ENCODE data around the gene STXBP2. TPM values are rescaled to one million over a fixed set of nuclear protein-coding genes. Genes with fewer than 3 reads are reported as not detected.
"Not testable (repeated sequence)": the region's sequence is repeated elsewhere in the genome, so short reads cannot be mapped to it uniquely, and the experiment has no call there.

The STXBP2 gene
- total and polyA plus RNA-seq, 5 donors from 2014 or later = 57.5 to 253 (median 95.7) TPM

- no peak overlapping the region for H3K27ac Mint-ChIP-seq
- no peaks in the 10 kb centered on the region for H3K9me3 Mint-ChIP-seq
- ATAC-seq (ENCODE audit: low read depth in 2 of 2) = no peak
- DNase-seq = no peak
- no peaks in the 10 kb centered on the region for H3K9me3 ChIP-seq (ENCODE audit: control insufficient read depth in 2 of 2, low read length in 2 of 2)
- H3K4me1 ChIP-seq (ENCODE audit: control insufficient read depth, insufficient read depth, low read length, poor library complexity, severe bottlenecking) = peaks cover 31% of the 10 kb centered on the region
- no peaks in the 10 kb centered on the region for H3K27me3 ChIP-seq (ENCODE audit: control insufficient read depth, insufficient read depth, low read length)
- H3K27me3 Mint-ChIP-seq = no peaks in the 10 kb centered on the region
- H3K36me3 ChIP-seq (ENCODE audit: control insufficient read depth, insufficient read depth, low read length) = peaks cover 15% of the 10 kb centered on the region
- H3K4me3 Mint-ChIP-seq = no peak overlapping the region
- H3K4me1 Mint-ChIP-seq = peaks cover 0 to 44% (median 14%) of the 10 kb centered on the region in 4 donors
- H3K27ac ChIP-seq (ENCODE audit: insufficient read depth, low read length, poor library complexity, severe bottlenecking) = no peak overlapping the region
- peaks cover 14% of the 10 kb centered on the region for H3K36me3 Mint-ChIP-seq
- H3K4me3 ChIP-seq (ENCODE audit: low read depth, low read length) = no peak overlapping the region
These were observed 3.9 kb downstream of the STXBP2 start for GRCh38 chr19:7640803-7641202.

GRCh38 chr19:7641290-7642276, 4.7 kb downstream of the STXBP2 start:
- H3K4me3 Mint-ChIP-seq = peak overlapping the region in 1 of 4 donors; percentile 47
- DNase-seq = no peak
- peaks cover 16% of the 10 kb centered on the region for H3K36me3 ChIP-seq (ENCODE audit: control insufficient read depth, insufficient read depth, low read length)

GRCh38 chr19:7642295-7643030, 5.6 kb downstream of the STXBP2 start:
- Mint-ChIP-seq H3K36me3 (peaks cover 16% of the 10 kb centered on the region), H3K27me3 (no peaks in the 10 kb centered on the region), H3K27ac (no peak overlapping the region), H3K9me3 (no peaks in the 10 kb centered on the region), H3K4me1 (peaks cover 0 to 29% (median 11%) of the 10 kb centered on the region in 4 donors), H3K4me3 (no peak overlapping the region)
- H3K4me3 ChIP-seq (ENCODE audit: low read depth, low read length) = no peak overlapping the region
- H3K36me3 ChIP-seq (ENCODE audit: control insufficient read depth, insufficient read depth, low read length) = peaks cover 16% of the 10 kb centered on the region
- no peak overlapping the region for H3K27ac ChIP-seq (ENCODE audit: insufficient read depth, low read length, poor library complexity, severe bottlenecking)
- peaks cover 18% of the 10 kb centered on the region for H3K4me1 ChIP-seq (ENCODE audit: control insufficient read depth, insufficient read depth, low read length, poor library complexity, severe bottlenecking)
- H3K9me3 ChIP-seq (ENCODE audit: control insufficient read depth in 2 of 2, low read length in 2 of 2) = no peaks in the 10 kb centered on the region
- DNase-seq (no peak), ATAC-seq (ENCODE audit: low read depth in 2 of 2) (no peak)
- H3K27me3 ChIP-seq (ENCODE audit: control insufficient read depth, insufficient read depth, low read length) = no peaks in the 10 kb centered on the region

More at GRCh38 chr19:7641290-7642276, 4.7 kb downstream of the STXBP2 start:
- Histone ChIP-seq H3K4me1 (ENCODE audit: control insufficient read depth, insufficient read depth, low read length, poor library complexity, severe bottlenecking) (peaks cover 24% of the 10 kb centered on the region), H3K27me3 (ENCODE audit: control insufficient read depth, insufficient read depth, low read length) (no peaks in the 10 kb centered on the region), H3K4me3 (ENCODE audit: low read depth, low read length) (no peak overlapping the region), H3K9me3 (ENCODE audit: control insufficient read depth in 2 of 2, low read length in 2 of 2) (no peaks in the 10 kb centered on the region), H3K27ac (ENCODE audit: insufficient read depth, low read length, poor library complexity, severe bottlenecking) (no peak overlapping the region)
- Mint-ChIP-seq H3K27ac (no peak overlapping the region), H3K9me3 (no peaks in the 10 kb centered on the region), H3K27me3 (no peaks in the 10 kb centered on the region), H3K4me1 (peaks cover 0 to 36% (median 13%) of the 10 kb centered on the region in 4 donors), H3K36me3 (peaks cover 16% of the 10 kb centered on the region)
- no peak for ATAC-seq (ENCODE audit: low read depth in 2 of 2)

DNA sequence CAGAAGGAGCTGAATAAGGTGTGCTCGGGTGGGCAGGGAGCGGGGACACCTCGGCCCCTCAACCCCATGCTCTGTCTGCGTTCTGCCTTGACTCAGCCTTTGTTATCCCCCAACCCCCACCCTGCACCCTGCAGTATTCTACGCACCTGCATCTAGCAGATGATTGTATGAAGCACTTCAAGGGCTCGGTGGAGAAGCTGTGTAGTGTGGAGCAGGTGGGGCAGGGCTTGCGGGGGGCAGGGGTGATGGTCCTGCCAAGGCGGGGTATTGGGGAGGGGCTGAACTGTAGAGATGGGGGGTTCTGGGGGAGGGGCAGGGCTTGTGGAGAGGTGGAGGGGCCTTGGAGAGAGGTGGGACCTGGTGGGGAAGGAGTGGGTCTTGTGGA, 6.1 kb downstream of the STXBP2 start:
- H3K36me3 Mint-ChIP-seq = peaks cover 19% of the 10 kb centered on the region
- no peak overlapping the region for H3K27ac Mint-ChIP-seq
- Histone ChIP-seq H3K4me1 (ENCODE audit: control insufficient read depth, insufficient read depth, low read length, poor library complexity, severe bottlenecking) (peaks cover 12% of the 10 kb centered on the region), H3K9me3 (ENCODE audit: control insufficient read depth in 2 of 2, low read length in 2 of 2) (no peaks in the 10 kb centered on the region), H3K27ac (ENCODE audit: insufficient read depth, low read length, poor library complexity, severe bottlenecking) (no peak overlapping the region), H3K27me3 (ENCODE audit: control insufficient read depth, insufficient read depth, low read length) (no peaks in the 10 kb centered on the region), H3K36me3 (ENCODE audit: control insufficient read depth, insufficient read depth, low read length) (peaks cover 16% of the 10 kb centered on the region), H3K4me3 (ENCODE audit: low read depth, low read length) (no peak overlapping the region)
- no peak overlapping the region for H3K4me3 Mint-ChIP-seq
- DNase-seq (no peak), ATAC-seq (ENCODE audit: low read depth in 2 of 2) (no peak)
- no peaks in the 10 kb centered on the region for H3K27me3 Mint-ChIP-seq
- H3K4me1 Mint-ChIP-seq = peaks cover 0 to 24% (median 11%) of the 10 kb centered on the region in 4 donors
- H3K9me3 Mint-ChIP-seq = no peaks in the 10 kb centered on the region

DNA sequence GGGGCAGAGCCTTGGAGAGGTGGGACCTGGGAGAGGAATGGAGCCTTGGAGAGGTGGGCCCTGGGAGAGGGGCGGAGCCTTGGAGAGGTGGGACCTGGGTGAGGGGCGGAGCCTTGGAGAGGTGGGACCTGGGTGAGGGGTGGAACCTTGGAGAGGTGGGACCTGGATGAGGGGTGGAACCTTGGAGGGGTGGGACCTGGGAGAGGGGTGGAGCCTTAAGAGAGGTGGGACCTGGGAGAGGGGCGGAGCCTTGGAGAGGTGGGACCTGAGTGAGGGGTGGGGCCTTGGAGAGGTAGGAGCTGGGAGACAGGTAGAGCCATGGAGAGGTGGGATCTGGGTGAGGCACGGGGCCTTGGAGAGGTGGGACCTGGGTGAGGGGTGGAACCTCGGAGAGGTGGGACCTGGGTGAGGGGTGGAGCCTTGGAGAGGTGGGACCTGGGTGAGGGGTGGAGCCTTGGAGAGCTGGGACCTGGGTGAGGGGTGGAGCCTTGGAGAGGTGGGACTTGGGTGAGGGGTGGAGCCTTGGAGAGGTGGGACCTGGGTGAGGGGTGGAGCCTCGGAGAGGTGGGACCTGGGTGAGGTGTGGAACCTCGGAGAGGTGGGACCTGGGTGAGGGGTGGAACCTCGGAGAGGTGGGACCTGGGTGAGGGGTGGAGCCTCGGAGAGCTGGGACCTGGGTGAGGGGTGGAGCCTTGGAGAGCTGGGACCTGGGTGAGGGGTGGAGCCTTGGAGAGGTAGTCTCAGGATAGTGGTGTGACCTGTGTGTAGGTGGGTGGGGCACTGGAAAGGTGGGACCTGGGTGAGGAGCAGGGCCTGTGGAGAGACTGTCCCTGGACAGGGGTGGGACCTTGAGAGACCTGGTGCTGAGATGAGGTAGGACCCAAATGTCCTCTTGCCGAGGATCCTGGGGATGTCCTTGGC, 7.0 kb downstream of the STXBP2 start:
- H3K9me3 ChIP-seq (ENCODE audit: control insufficient read depth in 2 of 2, low read length in 2 of 2); H3K27me3 Mint-ChIP-seq; H3K27ac ChIP-seq (ENCODE audit: insufficient read depth, low read length, poor library complexity, severe bottlenecking); H3K4me3 Mint-ChIP-seq; ATAC-seq (ENCODE audit: low read depth in 2 of 2); H3K27ac Mint-ChIP-seq; H3K4me3 ChIP-seq (ENCODE audit: low read depth, low read length); H3K9me3 Mint-ChIP-seq; H3K4me1 ChIP-seq (ENCODE audit: control insufficient read depth, insufficient read depth, low read length, poor library complexity, severe bottlenecking); H3K27me3 ChIP-seq (ENCODE audit: control insufficient read depth, insufficient read depth, low read length): not testable (repeated sequence)
- Mint-ChIP-seq H3K4me1 (peaks cover 0 to 17% (median 9%) of the 10 kb centered on the region in 4 donors), H3K36me3 (peaks cover 19% of the 10 kb centered on the region)
- peaks cover 16% of the 10 kb centered on the region for H3K36me3 ChIP-seq (ENCODE audit: control insufficient read depth, insufficient read depth, low read length)
- peak in 1 of 3 donors; percentile 22 for DNase-seq

- Mint-ChIP-seq H3K36me3 (peaks cover 18% of the 10 kb centered on the region), H3K9me3 (no peaks in the 10 kb centered on the region), H3K27ac (no peak overlapping the region), H3K4me1 (peaks cover 0 to 13% (median 4%) of the 10 kb centered on the region in 4 donors), H3K4me3 (no peak overlapping the region), H3K27me3 (no peaks in the 10 kb centered on the region)
- no peak overlapping the region for H3K4me3 ChIP-seq (ENCODE audit: low read depth, low read length)
- no peak overlapping the region for H3K27ac ChIP-seq (ENCODE audit: insufficient read depth, low read length, poor library complexity, severe bottlenecking)
- H3K4me1 ChIP-seq (ENCODE audit: control insufficient read depth, insufficient read depth, low read length, poor library complexity, severe bottlenecking) = no peaks in the 10 kb centered on the region
- H3K36me3 ChIP-seq (ENCODE audit: control insufficient read depth, insufficient read depth, low read length) = peaks cover 12% of the 10 kb centered on the region
- DNase-seq (no peak), ATAC-seq (ENCODE audit: low read depth in 2 of 2) (no peak)
- H3K27me3 ChIP-seq (ENCODE audit: control insufficient read depth, insufficient read depth, low read length) = no peaks in the 10 kb centered on the region
- no peaks in the 10 kb centered on the region for H3K9me3 ChIP-seq (ENCODE audit: control insufficient read depth in 2 of 2, low read length in 2 of 2)
These were observed 7.6 kb downstream of the STXBP2 start for GRCh38 chr19:7644550-7644877.

GRCh38 chr19:7645163-7645562, 8.3 kb downstream of the STXBP2 start:
- no peaks in the 10 kb centered on the region for H3K27me3 ChIP-seq (ENCODE audit: control insufficient read depth, insufficient read depth, low read length)
- no peak overlapping the region for H3K4me3 ChIP-seq (ENCODE audit: low read depth, low read length)
- peaks cover 6% of the 10 kb centered on the region for H3K36me3 ChIP-seq (ENCODE audit: control insufficient read depth, insufficient read depth, low read length)
- Mint-ChIP-seq H3K4me3 (no peak overlapping the region), H3K27ac (no peak overlapping the region), H3K4me1 (peaks cover 0 to 7% (median 1%) of the 10 kb centered on the region in 4 donors), H3K27me3 (no peaks in the 10 kb centered on the region), H3K36me3 (peaks cover 12% of the 10 kb centered on the region), H3K9me3 (no peaks in the 10 kb centered on the region)
- no peaks in the 10 kb centered on the region for H3K9me3 ChIP-seq (ENCODE audit: control insufficient read depth in 2 of 2, low read length in 2 of 2)
- no peak for ATAC-seq (ENCODE audit: low read depth in 2 of 2)
- no peak overlapping the region for H3K27ac ChIP-seq (ENCODE audit: insufficient read depth, low read length, poor library complexity, severe bottlenecking)
- DNase-seq = no peak
- H3K4me1 ChIP-seq (ENCODE audit: control insufficient read depth, insufficient read depth, low read length, poor library complexity, severe bottlenecking) = no peaks in the 10 kb centered on the region
